AG09309 (cell line): ENCODE results near the gene CNTNAP1.

Experiments used
- DNase-seq: peaks from one replicate; pipeline ENCODE4 v3.0.0-alpha.2; 2010; ENCODE audit warnings: low read depth
- H3K4me3 ChIP-seq: 2 replicates; pipeline ENCODE4 v1.5.1; 2011; ENCODE audit warnings: mild to moderate bottlenecking, low read depth, low read length, moderate library complexity; ENCODE audit not compliant: control insufficient read depth
- CTCF ChIP-seq: IDR thresholded peaks from 2 replicates; pipeline ENCODE4 v1.5.1; 2011; ENCODE audit warnings: mild to moderate bottlenecking, low read depth, low read length, inconsistent platforms; ENCODE audit not compliant: insufficient read depth, control insufficient read depth; ENCODE audit errors: missing control alignments

Gene CNTNAP1

GRCh38 chr17:42685831-42686230 lies 3.5 kb downstream of the CNTNAP1 start:
- no peak for DNase-seq
- H3K4me3 ChIP-seq, result no peak overlapping the region
- TF ChIP-seq CTCF, result no peak

- H3K4me3 ChIP-seq, result no peak overlapping the region
- TF ChIP-seq CTCF, result no peak
- DNase-seq, result no peak
Observed at GRCh38 chr17:42686520-42687128, 4.3 kb downstream of the CNTNAP1 start.

- TF ChIP-seq CTCF, result no peak
- no peak for DNase-seq
- no peak overlapping the region for H3K4me3 ChIP-seq
Observed at GRCh38 chr17:42687707-42688320, 5.5 kb downstream of the CNTNAP1 start.

GRCh38 chr17:42690596-42690995 lies 8.3 kb downstream of the CNTNAP1 start:
- no peak for DNase-seq
- no peak for TF ChIP-seq CTCF
- H3K4me3 ChIP-seq, result no peak overlapping the region

GRCh38 chr17:42691021-42691545 lies 8.8 kb downstream of the CNTNAP1 start:
- TF ChIP-seq CTCF, result no peak
- no peak for DNase-seq
- no peak overlapping the region for H3K4me3 ChIP-seq

- H3K4me3 ChIP-seq, result no peak overlapping the region
- DNase-seq, result no peak
- no peak for TF ChIP-seq CTCF
Observed at GRCh38 chr17:42692489-42692888, 10.2 kb downstream of the CNTNAP1 start.
